HEK293 (cell line): ENCODE data around the gene GALNTL6.

Experiments
- CTCF ChIP-seq: fragments of 450-650 bp; formaldehyde crosslinking; IDR thresholded peaks from 2 replicates; pipeline ENCODE4 v1.5.1; 2016; ENCODE audit warnings: missing biosample characterization, missing genetic modification characterization
- YY1 ChIP-seq: fragments of 450-650 bp; formaldehyde crosslinking; IDR thresholded peaks from 2 replicates; pipeline ENCODE4 v1.5.1; 2018; ENCODE audit warnings: missing biosample characterization, missing genetic modification characterization
- ZBTB11 ChIP-seq: fragments of 450-650 bp; formaldehyde crosslinking; conservative IDR thresholded peaks from 2 replicates; pipeline ENCODE4 v1.5.1; 2016; ENCODE audit warnings: low read depth, missing biosample characterization, missing genetic modification characterization
- ZNF112 ChIP-seq: fragments of 450-650 bp; formaldehyde crosslinking; IDR thresholded peaks from 2 replicates; pipeline ENCODE4 v1.5.0; 2017; ENCODE audit warnings: missing biosample characterization, missing genetic modification characterization
- ZNF48 ChIP-seq: fragments of 450-650 bp; formaldehyde crosslinking; IDR thresholded peaks from 2 replicates; pipeline ENCODE4 v1.5.1; 2016; ENCODE audit warnings: missing biosample characterization, missing genetic modification characterization
- ZNF623 ChIP-seq: fragments of 450-650 bp; formaldehyde crosslinking; IDR thresholded peaks from 2 replicates; pipeline ENCODE4 v1.5.1; 2016; ENCODE audit warnings: missing biosample characterization, missing genetic modification characterization
- ZSCAN30 ChIP-seq: fragments of 450-650 bp; IDR thresholded peaks from 2 replicates; pipeline ENCODE4 v1.5.1; 2018; ENCODE audit warnings: missing biosample characterization, mild to moderate bottlenecking, missing genetic modification characterization, moderate library complexity

- TF ChIP-seq ZNF48 (no peak), YY1 (tag by site-specific recombination) (no peak), CTCF (tag by site-specific recombination) (no peak), ZBTB11 (tag by site-specific recombination) (no peak), ZNF112 (tag by site-specific recombination) (no peak), ZSCAN30 (tag by site-specific recombination) (no peak), ZNF623 (no peak)
Measured at GRCh38 chr4:172819353-172819752, 1006.1 kb downstream of the GALNTL6 start.
